Upper lobe of right lung (tissue), 1 donor: ENCODE results near the gene KAT7. TPM values are rescaled to one million over a fixed set of nuclear protein-coding genes. Genes with fewer than 3 reads are reported as not detected.

Experiments used
- ATAC-seq: fragments of 200-7000 bp; cut with Tn5 transposase; one replicate; pipeline ENCODE4 v1.9.1; 2020; ENCODE audit warnings: mild to moderate bottlenecking, moderate library complexity
- DNase-seq: peaks from one replicate; pipeline ENCODE4 v3.0.0-alpha.2; 2020
- H3K27ac ChIP-seq: fragments of 200-600 bp; one replicate; pipeline ENCODE4 v1.8.0; 2022
- H3K27me3 ChIP-seq: fragments of 200-600 bp; one replicate; pipeline ENCODE4 v1.8.0; 2022; ENCODE audit warnings: mild to moderate bottlenecking
- H3K36me3 ChIP-seq: fragments of 200-600 bp; one replicate; pipeline ENCODE4 v1.8.0; 2022
- H3K4me1 ChIP-seq: fragments of 200-600 bp; one replicate; pipeline ENCODE4 v1.8.0; 2022
- H3K4me3 ChIP-seq: fragments of 200-600 bp; one replicate; pipeline ENCODE4 v1.8.0; 2022; ENCODE audit warnings: mild to moderate bottlenecking
- H3K9me3 ChIP-seq: fragments of 200-600 bp; one replicate; pipeline ENCODE4 v1.8.0; 2022
- CTCF ChIP-seq: fragments of 200-600 bp; IDR thresholded peaks from one replicate; pipeline ENCODE4 v1.8.0; 2022; ENCODE audit warnings: antibody characterized with exemption
- intact Hi-C: fragments of 100-400 bp; cut with DNase I; formaldehyde crosslinking; loops from one replicate; pipeline ENCODE4 v1.11.0; 2022
- total RNA-seq: library from RNA; stranded (reverse); fragmentation: NEBNext Ultra II Directional; extraction: Animal tissue kit (Norgen Biotek cat#: 25700); gene quantifications from one replicate; pipeline ENCODE4 v1.2.1, GENCODE V29; 2021
- donor health status: DM: no; HTN: yes; CAD: no; lungs with severe emphysema.

Gene KAT7
- total RNA-seq, 1 donor from 2014 or later, result 61.4 TPM

- H3K4me3 ChIP-seq, result no peak overlapping the region
- TF ChIP-seq CTCF, result no peak
- DNase-seq (no peak), ATAC-seq (no peak)
- H3K27me3 ChIP-seq, result no peaks in the 10 kb centered on the region
- no peak overlapping the region for H3K27ac ChIP-seq
- no peaks in the 10 kb centered on the region for H3K9me3 ChIP-seq
- peaks cover 15% of the 10 kb centered on the region for H3K4me1 ChIP-seq
- no peaks in the 10 kb centered on the region for H3K36me3 ChIP-seq
- intact Hi-C loops, result no loop called here
These were observed 38.8 kb upstream of the KAT7 start for GRCh38 chr17:49749730-49750129.

GRCh38 chr17:49752508-49752907 lies 36.0 kb upstream of the KAT7 start:
- DNase-seq (no peak), ATAC-seq (no peak)
- Histone ChIP-seq H3K27ac (no peak overlapping the region), H3K36me3 (no peaks in the 10 kb centered on the region), H3K4me1 (peaks cover 4% of the 10 kb centered on the region), H3K4me3 (no peak overlapping the region), H3K27me3 (no peaks in the 10 kb centered on the region), H3K9me3 (no peaks in the 10 kb centered on the region)
- intact Hi-C loops, result no loop called here
- TF ChIP-seq CTCF, result no peak

GRCh38 chr17:49753959-49754391 lies 34.5 kb upstream of the KAT7 start:
- ATAC-seq (no peak), DNase-seq (no peak)
- no peak for TF ChIP-seq CTCF
- Histone ChIP-seq H3K4me3 (no peak overlapping the region), H3K27me3 (no peaks in the 10 kb centered on the region), H3K36me3 (no peaks in the 10 kb centered on the region), H3K27ac (no peak overlapping the region), H3K4me1 (peaks cover 4% of the 10 kb centered on the region), H3K9me3 (no peaks in the 10 kb centered on the region)
- intact Hi-C loops, result no loop called here

GRCh38 chr17:49755663-49756283 lies 32.7 kb upstream of the KAT7 start:
- Histone ChIP-seq H3K36me3 (no peaks in the 10 kb centered on the region), H3K9me3 (no peaks in the 10 kb centered on the region), H3K4me1 (peaks cover 4% of the 10 kb centered on the region), H3K27me3 (no peaks in the 10 kb centered on the region), H3K4me3 (no peak overlapping the region), H3K27ac (peak overlapping the region; percentile 1)
- intact Hi-C loops, result no loop called here
- no peak for DNase-seq
- TF ChIP-seq CTCF, result no peak
- peak; percentile 88 for ATAC-seq

GRCh38 chr17:49756323-49757150 lies 31.9 kb upstream of the KAT7 start:
- H3K27ac ChIP-seq, result peak overlapping the region; percentile 36
- DNase-seq (no peak), ATAC-seq (no peak)
- H3K36me3 ChIP-seq, result no peaks in the 10 kb centered on the region
- no peak overlapping the region for H3K4me3 ChIP-seq
- H3K4me1 ChIP-seq, result peaks cover 4% of the 10 kb centered on the region
- intact Hi-C loops, result no loop called here
- no peak for TF ChIP-seq CTCF
- no peaks in the 10 kb centered on the region for H3K27me3 ChIP-seq
- no peaks in the 10 kb centered on the region for H3K9me3 ChIP-seq
